ENCODE data around the gene ZNF808.
A peak's percentile ranks its signal among the peaks of the same experiment; 100 is the strongest.

The ZNF808 gene

DNA sequence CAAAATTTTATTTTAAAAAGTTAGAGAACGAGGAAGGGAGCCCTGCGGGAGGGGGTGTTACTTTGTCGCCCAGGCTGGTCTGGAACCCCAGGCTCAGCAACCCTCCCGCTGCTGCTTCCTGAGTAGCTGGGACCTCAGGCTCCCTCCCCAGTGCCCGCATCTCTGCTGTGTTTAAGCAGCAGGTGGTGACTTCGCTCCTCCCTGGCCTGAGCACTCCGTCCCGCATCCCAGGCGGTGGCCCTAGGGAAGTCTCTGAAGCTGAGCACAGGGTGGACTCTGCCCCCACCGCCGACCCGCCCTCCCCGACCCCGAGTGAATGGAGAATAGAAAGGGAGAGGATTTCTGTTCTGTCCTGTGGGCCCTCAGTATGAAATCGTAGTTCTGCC lies 73.2 kb downstream of the ZNF808 start:
- no peak for DNase-seq

DNA sequence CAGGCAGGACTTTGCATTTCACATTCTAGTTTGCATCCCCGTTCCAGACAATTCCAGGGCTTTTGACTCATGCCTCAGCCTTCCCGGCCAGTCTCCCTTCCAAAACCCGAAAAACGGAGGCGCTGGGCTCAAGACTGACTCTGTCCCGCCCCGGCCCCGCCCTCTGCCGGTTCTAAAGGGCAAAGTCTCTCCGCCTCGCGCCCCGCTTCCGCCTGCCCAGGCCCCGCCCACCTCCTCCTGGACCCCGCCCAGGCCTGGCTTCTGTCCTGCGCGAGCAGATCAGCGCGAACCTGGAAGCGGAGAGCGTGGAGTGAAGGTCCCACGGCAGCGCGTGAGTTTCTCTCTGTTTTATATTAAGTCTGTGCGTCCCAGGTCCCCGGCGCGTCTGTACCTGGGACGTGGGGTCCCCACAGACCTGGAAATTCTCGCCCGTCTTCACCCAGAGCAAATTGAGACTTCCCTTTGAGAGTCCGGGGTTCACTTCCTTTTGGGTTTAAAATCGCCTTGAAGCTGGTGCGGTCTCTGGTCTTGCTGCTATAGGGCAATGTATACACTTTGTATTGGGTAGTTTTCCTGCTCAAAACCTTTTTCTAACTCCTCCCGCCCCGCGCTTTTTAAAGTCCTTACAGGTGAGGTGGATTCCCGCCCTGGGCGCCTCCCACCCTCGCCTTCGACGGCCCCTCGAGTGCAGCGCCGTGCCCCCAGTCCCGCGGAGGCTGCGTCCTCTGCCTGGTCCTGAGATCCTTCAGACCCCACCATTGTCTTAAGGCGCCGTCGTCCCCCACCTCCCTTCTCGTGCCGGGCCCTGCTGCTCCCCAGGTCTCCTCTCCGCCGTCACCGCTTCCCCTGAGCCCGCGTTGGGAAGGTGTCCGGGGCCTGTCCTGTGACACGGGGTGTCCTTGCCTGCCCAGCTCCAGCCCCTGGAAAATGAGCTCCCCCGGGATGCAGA lies 73.8 kb downstream of the ZNF808 start:
- DNase-seq, result peak; percentile 94

GRCh38 chr19:52601974-52602366 lies 74.5 kb downstream of the ZNF808 start:
- DNase-seq, result peak; percentile 43

DNA sequence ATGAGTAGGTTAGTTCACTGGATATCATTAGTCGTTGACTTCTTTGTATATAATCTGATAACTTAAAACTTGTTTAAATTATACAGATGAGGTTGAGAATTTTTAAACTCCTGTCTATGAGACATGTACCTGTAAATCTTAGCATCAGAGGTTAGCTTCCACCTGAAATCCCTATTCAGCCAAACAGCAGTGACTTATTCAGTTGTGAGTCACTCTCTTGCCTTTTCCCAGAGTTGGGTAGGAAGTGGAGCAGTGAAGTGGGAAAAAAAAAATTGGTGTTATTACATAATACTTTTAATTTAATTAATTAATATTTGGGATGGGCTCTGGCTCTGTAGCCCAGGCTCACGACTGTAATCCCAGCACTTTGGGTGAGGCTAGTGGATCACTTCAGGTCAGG lies 75.5 kb downstream of the ZNF808 start:
- DNase-seq, result no peak

- no peak for DNase-seq
Measured at GRCh38 chr19:52603558-52604207, 76.2 kb downstream of the ZNF808 start.
